Fibroblast of villous mesenchyme (primary cell): ENCODE data around the gene CARNS1. TPM values are rescaled to one million over a fixed set of nuclear protein-coding genes. Genes with fewer than 3 reads are reported as not detected.

Experiments
- DNase-seq: peaks from one replicate; pipeline ENCODE4 v3.0.0-alpha.2; 2010; ENCODE audit warnings: low read depth
- H3K4me3 ChIP-seq: 2 replicates; pipeline ENCODE4 v1.5.1; 2011; ENCODE audit warnings: low read depth, mild to moderate bottlenecking, low read length
- CTCF ChIP-seq: IDR thresholded peaks from 2 replicates; pipeline ENCODE4 v1.5.1; 2012; ENCODE audit warnings: low read depth, mild to moderate bottlenecking, low read length; ENCODE audit not compliant: insufficient read depth
- total RNA-seq: library from RNA; depleted of rRNA; stranded (reverse); fragments of >200 nt; gene quantifications from 2 replicates; pipeline ENCODE4 v1.2.3, GENCODE V29; 2012

CARNS1 gene
- total RNA-seq, 1 donor, result not detected

- H3K4me3 ChIP-seq, result no peak overlapping the region
- DNase-seq, result no peak
- no peak for TF ChIP-seq CTCF
Observed at GRCh38 chr11:67449116-67449844, 33.8 kb downstream of the CARNS1 start.

- TF ChIP-seq CTCF, result no peak
- H3K4me3 ChIP-seq, result no peak overlapping the region
- DNase-seq, result no peak
Observed at GRCh38 chr11:67450796-67451657, 35.5 kb downstream of the CARNS1 start.

GRCh38 chr11:67451658-67451976, 36.1 kb downstream of the CARNS1 start:
- no peak for DNase-seq
- H3K4me3 ChIP-seq, result no peak overlapping the region
- TF ChIP-seq CTCF, result no peak

GRCh38 chr11:67452141-67452952, 36.9 kb downstream of the CARNS1 start, which contains the start of gene GPR152:
TSS of gene GPR152 (minus strand) at chr11:67452729. CDS start at chr11:67452724, 5 bp downstream.
- H3K4me3 ChIP-seq, result no peak within 1 kb of the TSS
- TF ChIP-seq CTCF, result no peak
- DNase-seq, result no peak

- TF ChIP-seq CTCF, result no peak
- DNase-seq, result no peak
- no peak overlapping the region for H3K4me3 ChIP-seq
Observed at GRCh38 chr11:67453816-67454732, 38.6 kb downstream of the CARNS1 start.

GRCh38 chr11:67455054-67455453, 39.6 kb downstream of the CARNS1 start, which contains the start of gene CABP4:
TSS of gene CABP4 (plus strand) at chr11:67455354. CDS start at chr11:67455424, 70 bp downstream.
- DNase-seq, result no peak
- no peak within 1 kb of the TSS for H3K4me3 ChIP-seq
- TF ChIP-seq CTCF, result no peak
